ENCODE measurements around the gene NPM3. TPM values are rescaled to one million over a fixed set of nuclear protein-coding genes. Genes with fewer than 3 reads are reported as not detected.

Gene NPM3
- total RNA-seq, 1 donor from 2014 or later: 28.7 TPM

- H3K4me1 ChIP-seq: peaks cover 4 to 5% of the 10 kb centered on the region in 2 donors
- no peaks in the 10 kb centered on the region for H3K27me3 ChIP-seq
- H3K27ac ChIP-seq: peak overlapping the region in 1 of 2 donors; percentile 43
- peaks cover 0 to 3% of the 10 kb centered on the region in 2 donors for H3K36me3 ChIP-seq
- DNase-seq (ENCODE audit: low spot score in 2 of 2): no peak
- H3K4me3 ChIP-seq: peak overlapping the region; percentile 59 to 61
- TF ChIP-seq CTCF (IDR thresholded peaks at IDR 0.05): no peak
- intact Hi-C loops (cut with DNase I): no loop called here
- H3K9me3 ChIP-seq: no peaks in the 10 kb centered on the region
These were observed 46.5 kb upstream of the NPM3 start for GRCh38 chr10:101829561-101830315.

GRCh38 chr10:101828766-101829551, 45.7 kb upstream of the NPM3 start:
- no peaks in the 10 kb centered on the region for H3K9me3 ChIP-seq
- no peak for DNase-seq (ENCODE audit: low spot score in 2 of 2)
- peaks cover 0 to 3% of the 10 kb centered on the region in 2 donors for H3K36me3 ChIP-seq
- no peak for TF ChIP-seq CTCF (IDR thresholded peaks at IDR 0.05)
- H3K4me1 ChIP-seq: peaks cover 4 to 5% of the 10 kb centered on the region in 2 donors
- H3K4me3 ChIP-seq: peak overlapping the region in 1 of 2 donors; percentile 61
- H3K27me3 ChIP-seq: no peaks in the 10 kb centered on the region
- intact Hi-C loops (cut with DNase I): no loop called here
- peak overlapping the region in 1 of 2 donors; percentile 43 for H3K27ac ChIP-seq

GRCh38 chr10:101827919-101828600, 44.8 kb upstream of the NPM3 start:
- no peak overlapping the region for H3K4me3 ChIP-seq
- no peak for TF ChIP-seq CTCF (IDR thresholded peaks at IDR 0.05)
- intact Hi-C loops (cut with DNase I): no loop called here
- no peaks in the 10 kb centered on the region for H3K27me3 ChIP-seq
- peak in 1 of 2 donors; percentile 46 for DNase-seq (ENCODE audit: low spot score in 2 of 2)
- H3K27ac ChIP-seq: no peak overlapping the region
- peaks cover 0 to 3% of the 10 kb centered on the region in 2 donors for H3K36me3 ChIP-seq
- H3K4me1 ChIP-seq: peaks cover 4 to 5% of the 10 kb centered on the region in 2 donors
- H3K9me3 ChIP-seq: no peaks in the 10 kb centered on the region

- Histone ChIP-seq H3K27ac (no peak overlapping the region), H3K36me3 (peaks cover 0 to 3% of the 10 kb centered on the region in 2 donors), H3K4me1 (peaks cover 4 to 5% of the 10 kb centered on the region in 2 donors), H3K27me3 (no peaks in the 10 kb centered on the region), H3K9me3 (no peaks in the 10 kb centered on the region), H3K4me3 (no peak overlapping the region)
- DNase-seq (ENCODE audit: low spot score in 2 of 2): peak in 1 of 2 donors; percentile 41
- intact Hi-C loops (cut with DNase I): no loop called here
- no peak for TF ChIP-seq CTCF (IDR thresholded peaks at IDR 0.05)
These were observed 43.7 kb upstream of the NPM3 start for GRCh38 chr10:101826852-101827434.

- H3K9me3 ChIP-seq: no peaks in the 10 kb centered on the region
- no peak overlapping the region for H3K4me3 ChIP-seq
- DNase-seq (ENCODE audit: low spot score in 2 of 2): no peak
- H3K27ac ChIP-seq: no peak overlapping the region
- H3K36me3 ChIP-seq: peaks cover 0 to 3% of the 10 kb centered on the region in 2 donors
- no peak for TF ChIP-seq CTCF (IDR thresholded peaks at IDR 0.05)
- H3K4me1 ChIP-seq: no peaks in the 10 kb centered on the region
- no peaks in the 10 kb centered on the region for H3K27me3 ChIP-seq
- intact Hi-C loops (cut with DNase I): no loop called here
These were observed 41.5 kb upstream of the NPM3 start for GRCh38 chr10:101824736-101825135.

Measured in ascending aorta (tissue), 2 donors.